ENCODE data around the gene TNK2.
"Not testable (repeated sequence)": the region's sequence is repeated elsewhere in the genome, so short reads cannot be mapped to it uniquely, and the experiment has no call there.

TNK2 gene

DNA sequence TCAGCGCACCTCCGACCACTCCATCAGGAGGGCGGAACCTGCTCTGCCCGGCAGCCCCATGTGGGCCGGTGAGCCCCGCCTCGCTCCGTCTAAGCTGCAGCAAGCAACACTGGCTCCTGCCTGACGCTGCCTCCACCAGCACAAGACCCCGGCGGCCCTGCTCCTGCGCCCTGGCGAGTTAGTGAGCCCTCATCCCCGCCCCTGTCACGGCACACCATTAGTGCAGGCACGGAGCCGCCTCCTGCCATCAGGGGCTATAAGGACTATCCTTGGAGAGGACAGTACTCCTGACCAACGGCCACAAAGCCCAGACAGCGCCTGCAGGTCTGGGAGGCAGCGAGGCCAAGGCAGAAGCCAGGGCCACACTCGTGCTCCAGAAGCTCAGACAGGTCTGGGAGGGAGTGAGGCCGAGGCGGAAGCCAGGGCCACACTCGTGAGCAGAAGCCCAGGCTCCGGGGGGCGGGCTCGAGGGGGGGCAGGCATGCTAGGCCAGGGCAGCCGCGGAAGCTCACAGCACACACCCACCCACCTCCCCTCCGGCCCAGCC lies 39.4 kb downstream of the TNK2 start:
- H3K4me3 ChIP-seq (ENCODE audit: low read depth, low read length), result no peak overlapping the region
- TF ChIP-seq, protein P1, sequence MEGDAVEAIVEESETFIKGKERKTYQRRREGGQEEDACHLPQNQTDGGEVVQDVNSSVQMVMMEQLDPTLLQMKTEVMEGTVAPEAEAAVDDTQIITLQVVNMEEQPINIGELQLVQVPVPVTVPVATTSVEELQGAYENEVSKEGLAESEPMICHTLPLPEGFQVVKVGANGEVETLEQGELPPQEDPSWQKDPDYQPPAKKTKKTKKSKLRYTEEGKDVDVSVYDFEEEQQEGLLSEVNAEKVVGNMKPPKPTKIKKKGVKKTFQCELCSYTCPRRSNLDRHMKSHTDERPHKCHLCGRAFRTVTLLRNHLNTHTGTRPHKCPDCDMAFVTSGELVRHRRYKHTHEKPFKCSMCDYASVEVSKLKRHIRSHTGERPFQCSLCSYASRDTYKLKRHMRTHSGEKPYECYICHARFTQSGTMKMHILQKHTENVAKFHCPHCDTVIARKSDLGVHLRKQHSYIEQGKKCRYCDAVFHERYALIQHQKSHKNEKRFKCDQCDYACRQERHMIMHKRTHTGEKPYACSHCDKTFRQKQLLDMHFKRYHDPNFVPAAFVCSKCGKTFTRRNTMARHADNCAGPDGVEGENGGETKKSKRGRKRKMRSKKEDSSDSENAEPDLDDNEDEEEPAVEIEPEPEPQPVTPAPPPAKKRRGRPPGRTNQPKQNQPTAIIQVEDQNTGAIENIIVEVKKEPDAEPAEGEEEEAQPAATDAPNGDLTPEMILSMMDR (IDR thresholded peaks at IDR 0.05; ENCODE audit: low read depth, low read length), result no peak

DNA sequence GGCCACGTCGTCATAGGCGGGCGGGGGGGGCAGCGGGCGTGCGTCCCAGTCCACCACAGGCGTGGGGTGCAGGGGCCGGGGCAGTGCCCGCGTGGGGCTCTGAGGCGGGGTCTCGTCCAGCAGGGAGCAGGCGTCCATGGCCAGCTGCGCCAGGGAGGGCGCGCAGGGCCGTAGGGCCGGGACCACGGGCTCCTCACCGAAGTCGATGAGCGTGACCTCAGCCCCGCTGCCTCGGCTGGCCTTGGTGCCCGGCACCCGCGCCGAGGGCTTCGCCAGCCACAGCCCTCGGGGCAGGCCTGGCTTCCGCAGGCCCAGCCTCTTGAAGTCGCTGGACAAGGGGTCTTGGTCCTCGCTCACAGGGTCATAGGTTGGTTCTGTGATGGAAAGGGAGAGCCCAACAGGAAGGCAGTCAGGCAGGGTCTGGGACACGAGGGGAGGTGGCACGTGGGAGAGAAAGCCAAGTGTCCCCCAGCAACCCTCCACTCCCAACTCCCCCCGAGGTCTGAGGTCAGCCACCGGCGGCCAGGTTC lies 40.0 kb downstream of the TNK2 start:
- TF ChIP-seq, protein P1 (IDR thresholded peaks at IDR 0.05; ENCODE audit: low read depth, low read length), result no peak

DNA sequence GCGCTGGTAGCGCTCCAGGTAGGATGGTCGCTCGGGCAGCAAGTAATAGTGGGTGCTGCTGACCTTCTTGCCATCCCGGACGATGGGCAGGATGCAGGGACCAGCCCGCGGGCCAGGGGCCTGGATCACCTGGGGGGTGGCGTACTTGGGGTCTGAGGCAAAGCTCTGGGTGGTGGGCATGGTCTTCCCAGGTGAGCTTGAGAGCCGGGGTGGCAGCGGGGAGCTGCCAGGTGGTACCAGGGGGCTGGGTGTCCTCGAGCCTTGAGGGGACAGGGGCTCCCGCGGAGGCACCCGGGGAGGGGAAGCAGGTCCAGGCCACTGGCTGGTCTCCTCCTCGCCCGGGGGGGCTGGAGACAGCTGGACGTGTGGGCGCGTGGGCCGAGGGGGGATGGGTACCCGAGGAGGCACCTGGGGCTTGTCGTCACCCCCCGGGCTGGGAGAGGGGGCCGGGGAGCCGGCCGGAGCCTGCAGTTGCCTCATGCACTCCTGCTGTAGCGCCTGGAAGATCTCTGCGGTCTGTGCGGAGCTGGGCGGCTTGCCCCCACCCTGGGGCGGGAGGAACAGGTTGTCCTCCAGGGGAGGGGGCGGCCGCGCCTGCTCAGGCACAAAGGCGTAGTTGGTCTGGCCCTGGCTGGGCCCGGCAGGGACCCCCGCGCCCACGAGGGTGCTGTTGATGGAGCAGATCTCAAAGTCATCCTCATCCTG lies 40.6 kb downstream of the TNK2 start:
- TF ChIP-seq, protein P1 (IDR thresholded peaks at IDR 0.05; ENCODE audit: low read depth, low read length), result no peak
- no peak overlapping the region for H3K4me3 ChIP-seq (ENCODE audit: low read depth, low read length)

More for the DNA sequence above, 40.0 kb downstream of the TNK2 start:
- no peak overlapping the region for H3K4me3 ChIP-seq (ENCODE audit: low read depth, low read length)

DNA sequence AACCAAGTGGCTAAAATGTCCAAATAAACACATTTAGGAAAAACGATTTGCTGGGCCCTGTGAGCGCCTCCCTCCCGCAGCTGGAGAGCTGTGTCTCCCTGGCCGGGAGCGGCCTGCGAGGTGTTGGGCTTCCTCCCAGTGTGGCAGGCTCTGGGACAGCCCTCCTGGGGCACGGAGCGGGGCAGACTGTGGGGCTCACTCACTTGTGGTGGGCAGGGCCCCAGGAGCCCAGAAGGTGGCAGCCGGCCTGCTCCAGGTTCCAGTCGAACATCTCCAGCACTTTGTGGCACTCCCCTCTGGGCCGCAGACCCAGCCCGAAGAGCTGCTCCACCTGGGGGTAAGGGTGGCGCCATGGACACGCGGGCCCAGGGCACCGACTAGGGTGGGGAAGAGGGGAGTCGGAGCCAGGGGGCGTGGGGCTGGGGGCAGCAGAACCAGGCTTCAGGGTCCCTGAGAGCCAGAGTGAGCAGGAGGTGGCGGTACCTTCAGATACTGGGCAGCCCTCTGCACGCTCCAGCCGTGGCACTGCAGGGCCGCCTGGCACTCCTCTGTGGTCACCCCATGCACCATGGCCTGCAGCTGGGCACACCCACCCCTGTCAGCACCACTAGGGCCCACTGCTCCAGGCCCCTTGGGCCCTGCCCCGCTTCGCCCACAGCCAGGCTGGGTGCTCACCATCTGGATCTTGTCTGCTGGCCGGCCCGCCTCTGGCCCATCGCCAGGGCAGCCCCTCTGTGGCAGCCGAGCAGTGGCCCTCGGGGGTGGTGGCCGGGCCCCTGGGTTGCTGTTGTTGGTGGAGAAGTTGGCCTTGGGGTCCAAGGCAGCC lies 41.5 kb downstream of the TNK2 start:
- TF ChIP-seq, protein P1 (IDR thresholded peaks at IDR 0.05; ENCODE audit: low read depth, low read length), result no peak
- H3K4me3 ChIP-seq (ENCODE audit: low read depth, low read length), result no peak overlapping the region

DNA sequence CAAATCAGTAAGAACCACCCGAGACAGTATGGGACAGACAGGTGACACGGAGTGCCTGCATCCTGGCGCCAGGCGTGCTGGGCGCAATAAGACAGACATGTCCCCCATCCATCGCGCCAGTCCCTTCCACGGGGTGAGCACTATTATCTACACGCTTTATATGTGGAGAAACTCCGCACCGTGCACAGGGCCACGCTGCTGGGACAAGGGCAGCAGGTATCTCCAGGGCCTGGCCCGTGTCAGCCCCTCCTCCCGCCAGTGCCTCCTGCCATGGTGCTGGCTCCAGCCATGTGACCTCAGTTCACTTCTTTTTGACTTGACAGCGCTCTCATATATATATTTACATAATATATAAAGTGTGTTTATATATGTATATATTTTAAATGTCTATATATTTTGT lies 42.6 kb downstream of the TNK2 start:
- H3K4me3 ChIP-seq (ENCODE audit: low read depth, low read length), result no peak overlapping the region
- TF ChIP-seq, protein P1 (IDR thresholded peaks at IDR 0.05; ENCODE audit: low read depth, low read length), result no peak

DNA sequence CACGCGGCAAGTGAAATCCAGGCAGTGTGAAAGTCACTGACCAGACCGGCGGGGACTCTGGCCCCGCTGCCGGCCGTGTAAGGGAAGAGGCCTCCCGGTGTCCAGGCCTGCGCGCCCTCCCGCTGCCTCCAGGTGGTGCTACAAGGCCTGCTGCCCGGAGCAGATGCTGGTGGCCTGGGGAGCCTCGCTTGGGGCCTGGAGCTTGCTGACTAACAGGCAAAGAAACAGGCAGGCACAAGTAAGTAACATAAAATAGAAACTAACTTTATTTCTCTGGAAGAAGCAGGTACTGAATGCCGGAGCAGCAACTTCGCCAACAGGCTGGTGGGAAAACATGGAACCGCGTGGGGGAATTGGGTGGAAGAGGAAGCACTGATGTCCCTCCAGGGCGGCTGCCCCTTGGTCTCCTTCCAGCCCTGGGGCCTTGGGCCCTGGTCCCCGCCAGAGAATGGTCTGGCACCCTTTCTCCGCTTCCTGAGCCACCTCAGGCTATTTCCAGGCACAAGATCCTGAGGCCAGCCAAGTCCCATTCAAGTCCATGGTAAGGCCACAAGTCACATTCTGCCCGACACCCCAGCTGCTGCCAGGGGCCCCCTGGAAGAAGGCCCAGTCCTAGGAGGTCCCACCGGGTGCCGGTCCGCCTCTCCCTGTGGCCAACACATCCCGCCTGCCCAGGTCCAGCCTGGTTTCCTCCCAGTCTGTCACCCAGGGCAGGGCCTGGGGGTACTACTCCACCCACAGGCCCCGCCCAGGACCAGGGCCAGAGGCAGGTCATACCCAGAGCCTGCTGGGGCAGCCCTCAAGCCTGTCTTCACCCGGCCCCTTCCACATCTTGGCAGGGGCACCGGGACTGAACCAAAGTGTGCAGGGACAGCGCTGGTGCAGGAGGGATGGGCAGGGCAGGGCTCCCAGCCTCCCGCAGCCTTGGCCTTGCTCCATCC lies 45.0 kb downstream of the TNK2 start:
- TF ChIP-seq, protein P1 (IDR thresholded peaks at IDR 0.05; ENCODE audit: low read depth, low read length), result peak; percentile 97

DNA sequence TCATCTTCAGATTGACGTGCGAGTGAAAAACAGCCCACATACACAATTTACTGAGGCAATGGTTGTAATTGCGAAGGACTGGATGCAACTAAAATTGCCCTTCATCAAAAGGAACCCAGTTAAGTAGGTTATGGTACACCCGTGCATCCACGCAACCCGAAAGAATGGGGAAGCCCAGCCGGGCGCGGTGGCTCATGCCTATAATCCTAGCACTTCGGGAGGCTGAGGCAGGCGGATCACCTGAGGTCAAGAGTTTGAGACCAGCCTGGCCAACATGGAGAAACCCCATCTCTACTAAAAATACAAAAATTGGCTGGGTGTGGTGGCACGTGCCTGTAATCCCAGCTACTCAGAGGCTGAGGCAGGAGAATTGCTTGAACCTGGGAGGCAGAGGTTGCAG lies 46.0 kb downstream of the TNK2 start:
- not testable (repeated sequence) for H3K4me3 ChIP-seq (ENCODE audit: low read depth, low read length)

More for the DNA sequence above, 45.0 kb downstream of the TNK2 start:
- no peak overlapping the region for H3K4me3 ChIP-seq (ENCODE audit: low read depth, low read length)

All from WI38 (cell line).